HepG2 (cell line): ENCODE measurements around the gene DYNLL2.

ENCODE experiments used
- CBFB ChIP-seq: sonication (generic); formaldehyde crosslinking; IDR thresholded peaks from 2 replicates; pipeline ENCODE4 v1.4.0; 2020; ENCODE audit warnings: missing genetic modification reagents
- CREM ChIP-seq, 2 experiments: sonication (generic) in 1 of 2; formaldehyde crosslinking in 1 of 2; IDR thresholded peaks; 2 replicates each; pipeline versions ENCODE4 v1.4.0 to v1.6.1; 2016 to 2020; ENCODE audit warnings: antibody characterized with exemption in 1 of 2, mild to moderate bottlenecking in 1 of 2, missing genetic modification reagents in 1 of 2
- E2F1 ChIP-seq: sonication (generic); formaldehyde crosslinking; IDR thresholded peaks from 2 replicates; pipeline ENCODE4 v1.5.0; 2020; ENCODE audit warnings: missing genetic modification reagents
- HDAC2 ChIP-seq: sonication (generic); formaldehyde crosslinking; IDR thresholded peaks from 2 replicates; pipeline ENCODE4 v1.4.0; 2020; ENCODE audit warnings: missing genetic modification reagents
- NFYB ChIP-seq: sonication (generic); formaldehyde crosslinking; IDR thresholded peaks from 2 replicates; pipeline ENCODE4 v1.4.0; 2020; ENCODE audit warnings: missing genetic modification reagents
- NR2F2 ChIP-seq: IDR thresholded peaks from 2 replicates; pipeline ENCODE4 v1.6.1; 2012; ENCODE audit warnings: low read depth, inconsistent platforms, borderline replicate concordance
- RAD21 ChIP-seq: fragments of 450-650 bp; formaldehyde crosslinking; IDR thresholded peaks from 2 replicates; pipeline ENCODE4 v1.5.0; 2020; ENCODE audit warnings: mild to moderate bottlenecking
- RBFOX2 ChIP-seq: fragments of 200-400 bp; formaldehyde crosslinking; IDR thresholded peaks from 2 replicates; pipeline ENCODE4 v1.6.1; 2017; ENCODE audit warnings: low read depth, mild to moderate bottlenecking, low read length
- SSRP1 ChIP-seq: IDR thresholded peaks from 2 replicates; pipeline ENCODE4 v1.6.1; 2016; ENCODE audit warnings: control low read depth
- TAF1 ChIP-seq: sonication (generic); formaldehyde crosslinking; IDR thresholded peaks from 2 replicates; pipeline ENCODE4 v1.4.0; 2020; ENCODE audit warnings: missing genetic modification reagents
- THAP7 ChIP-seq: sonication (generic); formaldehyde crosslinking; IDR thresholded peaks from 2 replicates; pipeline ENCODE4 v1.8.1; 2023; ENCODE audit warnings: mild to moderate bottlenecking, missing genetic modification reagents
- ZBTB37 ChIP-seq: sonication (generic); formaldehyde crosslinking; IDR thresholded peaks from 2 replicates; pipeline ENCODE4 v1.4.0; 2020; ENCODE audit warnings: mild to moderate bottlenecking, missing genetic modification reagents
- ZNF780A ChIP-seq: sonication (generic); formaldehyde crosslinking; IDR thresholded peaks from 2 replicates; pipeline ENCODE4 v1.8.0; 2022; ENCODE audit warnings: mild to moderate bottlenecking, missing genetic modification reagents, moderate library complexity
- TF ChIP-seq, protein P1 (sequence below): IDR thresholded peaks from 2 replicates; pipeline ENCODE4 v1.6.1; 2012; ENCODE audit warnings: inconsistent platforms

- TF ChIP-seq, protein P1, sequence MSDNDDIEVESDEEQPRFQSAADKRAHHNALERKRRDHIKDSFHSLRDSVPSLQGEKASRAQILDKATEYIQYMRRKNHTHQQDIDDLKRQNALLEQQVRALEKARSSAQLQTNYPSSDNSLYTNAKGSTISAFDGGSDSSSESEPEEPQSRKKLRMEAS, result no peak
- no peak for TF ChIP-seq RBFOX2
- no peak for TF ChIP-seq THAP7 (CRISPR knock-in tag)
- no peak for TF ChIP-seq SSRP1 (CRISPR knock-in tag)
- no peak for TF ChIP-seq RAD21 (CRISPR knock-in tag)
- TF ChIP-seq ZNF780A (CRISPR knock-in tag), result no peak
- TF ChIP-seq HDAC2, result no peak
- TF ChIP-seq CBFB, result no peak
- TF ChIP-seq NR2F2, result no peak
- TF ChIP-seq CREM (IDR thresholded peaks at IDR 0.05), result no peak
- TF ChIP-seq CREM (CRISPR knock-in tag; IDR thresholded peaks at IDR 0.05), result no peak
- TF ChIP-seq ZBTB37 (CRISPR knock-in tag), result no peak
- TF ChIP-seq E2F1, result no peak
- no peak for TF ChIP-seq NFYB (CRISPR knock-in tag)
- TF ChIP-seq TAF1 (CRISPR knock-in tag), result no peak
These were observed 9.7 kb downstream of the DYNLL2 start for GRCh38 chr17:58092797-58093385.
